Neutrophil (primary cell): Measurements from ENCODE around the gene KAT6B.

Source experiments
- H3K27ac ChIP-seq: fragments of 200-600 bp; sonication (generic); 2 replicates; pipeline ENCODE4 v1.5.1; 2016; ENCODE audit warnings: mild to moderate bottlenecking, moderate library complexity
- H3K27me3 ChIP-seq: fragments of 200-600 bp; sonication (generic); 2 replicates; pipeline ENCODE4 v1.6.0; 2016; ENCODE audit warnings: mild to moderate bottlenecking
- H3K36me3 ChIP-seq: fragments of 200-600 bp; sonication (generic); 2 replicates; pipeline ENCODE4 v1.5.1; 2017
- H3K4me1 ChIP-seq, 2 experiments: fragments of 200-600 bp in 1 of 2; sonication (generic) in 1 of 2; 1 replicate in 1 of 2; 2 replicates in 1 of 2; pipeline versions ENCODE4 v1.5.1 to v1.6.1; 2013 to 2016; ENCODE audit warnings: low read depth in 1 of 2, low read length in 1 of 2, mild to moderate bottlenecking in 1 of 2, moderate library complexity in 1 of 2; ENCODE audit not compliant: control insufficient read depth in 1 of 2, insufficient read depth in 1 of 2
- H3K4me3 ChIP-seq, 2 experiments: fragments of 200-600 bp in 1 of 2; sonication (generic) in 1 of 2; 1 replicate in 1 of 2; 2 replicates in 1 of 2; pipeline ENCODE4 v1.5.1; 2013 to 2016; ENCODE audit warnings: low read depth in 1 of 2, low read length in 1 of 2, mild to moderate bottlenecking in 1 of 2, moderate library complexity in 1 of 2
- H3K9me3 ChIP-seq: fragments of 200-600 bp; sonication (generic); 2 replicates; pipeline ENCODE4 v1.5.1; 2016
- CTCF ChIP-seq: fragments of 200-600 bp; sonication (generic); IDR thresholded peaks from 2 replicates; pipeline ENCODE4 v1.5.1; 2016; ENCODE audit warnings: antibody characterized with exemption

KAT6B gene

DNA sequence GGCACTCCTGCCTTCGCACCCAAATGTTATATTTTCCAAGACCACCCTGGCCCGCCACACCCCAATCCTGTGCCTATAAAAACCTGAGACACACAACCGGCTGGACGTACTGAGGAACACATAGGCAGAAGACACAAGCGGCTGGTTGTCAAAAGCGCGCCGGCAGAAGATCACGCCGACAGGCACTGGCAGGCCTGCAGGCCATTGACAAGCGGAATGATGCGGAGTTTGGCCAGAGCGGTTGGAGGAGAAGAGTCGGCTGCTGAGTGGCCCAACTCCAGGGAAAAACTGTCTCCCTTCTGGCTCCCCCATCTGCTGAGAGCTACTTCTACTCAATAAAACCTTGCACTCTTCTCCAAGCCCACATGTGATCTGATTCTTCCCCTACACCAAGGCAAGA is 245.4 kb downstream of the KAT6B start:
- no peak for TF ChIP-seq CTCF
- Histone ChIP-seq H3K9me3 (no peaks in the 10 kb centered on the region), H3K36me3 (no peaks in the 10 kb centered on the region), H3K4me3 (no peak overlapping the region), H3K27ac (no peak overlapping the region), H3K27me3 (no peaks in the 10 kb centered on the region), H3K4me1 (no peaks in the 10 kb centered on the region)

DNA sequence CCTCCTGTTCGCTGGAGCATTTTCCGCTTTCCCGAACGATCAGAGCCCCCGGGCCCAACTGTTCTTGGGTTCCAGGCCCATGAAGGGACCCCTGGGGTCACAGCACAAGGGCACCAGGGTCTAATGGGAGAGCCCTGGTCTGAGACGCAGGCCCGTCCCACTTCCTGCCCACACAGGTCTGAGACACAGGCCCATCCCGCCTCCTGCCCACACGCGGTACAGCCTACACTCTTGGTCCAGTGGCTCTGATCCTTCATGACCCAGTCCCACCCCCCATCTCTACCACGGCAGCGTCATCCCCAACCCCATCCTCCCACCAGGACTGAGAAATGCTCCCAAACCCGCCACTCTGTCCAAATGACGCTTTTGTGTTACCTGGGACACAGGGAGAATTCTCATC is 246.3 kb downstream of the KAT6B start:
- TF ChIP-seq CTCF, result no peak
- Histone ChIP-seq H3K4me3 (no peak overlapping the region), H3K27ac (no peak overlapping the region), H3K4me1 (no peaks in the 10 kb centered on the region), H3K36me3 (no peaks in the 10 kb centered on the region), H3K27me3 (no peaks in the 10 kb centered on the region), H3K9me3 (no peaks in the 10 kb centered on the region)

GRCh38 chr10:75073442-75073841 is 247.0 kb downstream of the KAT6B start:
- Histone ChIP-seq H3K27me3 (no peaks in the 10 kb centered on the region), H3K4me1 (no peaks in the 10 kb centered on the region), H3K27ac (no peak overlapping the region), H3K9me3 (no peaks in the 10 kb centered on the region), H3K36me3 (no peaks in the 10 kb centered on the region), H3K4me3 (no peak overlapping the region)
- no peak for TF ChIP-seq CTCF

DNA sequence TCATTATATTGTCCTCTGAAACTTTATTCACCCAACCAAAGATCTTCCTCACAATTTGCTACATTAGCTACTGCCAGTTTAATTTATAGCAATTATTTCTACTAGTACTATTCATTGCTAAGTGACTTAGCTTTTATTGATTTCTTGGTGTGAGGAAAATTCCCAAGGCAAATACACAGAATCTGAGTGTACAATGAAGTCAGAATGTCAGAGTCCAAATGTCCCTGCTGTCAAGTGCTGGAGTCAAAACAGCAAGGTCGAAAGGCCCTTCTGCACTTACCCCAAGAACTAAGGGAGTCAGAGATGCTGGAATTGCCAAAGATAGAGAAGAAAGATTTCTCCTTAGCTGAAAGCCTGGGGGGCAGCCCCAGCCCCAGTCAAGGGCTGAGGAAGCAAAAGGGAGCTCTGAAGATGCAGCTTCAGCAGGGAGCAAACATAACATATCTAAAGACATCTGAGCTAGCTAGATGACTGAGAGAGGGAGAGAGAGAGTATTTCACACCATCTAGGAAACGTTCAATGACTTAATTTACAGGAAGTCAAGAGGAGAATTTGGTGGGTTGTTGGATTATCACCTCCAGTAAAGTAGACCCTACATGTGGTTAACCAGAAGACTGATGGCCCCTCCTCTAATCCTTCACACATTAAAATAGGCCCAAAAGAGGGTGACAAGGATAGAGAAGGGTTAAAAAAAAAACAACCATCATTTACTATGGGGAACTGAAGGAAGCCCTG is 248.5 kb downstream of the KAT6B start:
- TF ChIP-seq CTCF, result no peak
- Histone ChIP-seq H3K4me1 (no peaks in the 10 kb centered on the region), H3K27ac (no peak overlapping the region), H3K36me3 (no peaks in the 10 kb centered on the region), H3K4me3 (no peak overlapping the region), H3K27me3 (no peaks in the 10 kb centered on the region), H3K9me3 (no peaks in the 10 kb centered on the region)

DNA sequence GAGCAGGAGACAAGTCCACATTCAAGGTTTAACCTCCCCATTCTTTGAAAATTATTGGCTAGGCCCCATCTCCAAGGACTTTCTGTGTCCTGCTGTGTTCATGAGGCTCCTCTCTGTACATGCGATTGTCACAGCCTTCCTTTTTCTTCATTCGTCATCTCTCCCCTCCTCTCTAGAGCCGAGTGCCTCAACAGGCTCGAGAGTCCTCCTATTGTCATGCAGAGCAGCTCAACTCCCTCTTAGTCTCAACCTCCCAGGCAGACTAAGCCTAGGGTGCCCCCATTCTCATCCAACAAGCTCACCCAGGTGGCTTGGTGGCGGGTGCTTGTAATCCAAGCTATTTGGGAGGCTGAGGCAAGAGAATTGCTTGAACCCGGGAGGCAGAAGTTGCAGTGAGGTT is 249.9 kb downstream of the KAT6B start:
- no peak for TF ChIP-seq CTCF
- Histone ChIP-seq H3K27ac (no peak overlapping the region), H3K36me3 (no peaks in the 10 kb centered on the region), H3K27me3 (no peaks in the 10 kb centered on the region), H3K9me3 (no peaks in the 10 kb centered on the region), H3K4me3 (no peak overlapping the region), H3K4me1 (no peaks in the 10 kb centered on the region)
